Ureter (tissue), 1 donor: ENCODE data around the gene NOP53. TPM values are rescaled to one million over a fixed set of nuclear protein-coding genes. Genes with fewer than 3 reads are reported as not detected.
"Not testable (repeated sequence)": the region's sequence is repeated elsewhere in the genome, so short reads cannot be mapped to it uniquely, and the experiment has no call there.

Experiments
- DNase-seq: peaks from one replicate; pipeline ENCODE4 v3.0.0-alpha.2; 2020; ENCODE audit warnings: low spot score
- total RNA-seq: library from RNA; stranded (reverse); gene quantifications from one replicate; pipeline ENCODE4 v1.2.4, GENCODE V29; 2023
- donor health status: DM: yes; HTN: yes; CAD: no.

NOP53 gene
- 450 TPM for total RNA-seq

DNA sequence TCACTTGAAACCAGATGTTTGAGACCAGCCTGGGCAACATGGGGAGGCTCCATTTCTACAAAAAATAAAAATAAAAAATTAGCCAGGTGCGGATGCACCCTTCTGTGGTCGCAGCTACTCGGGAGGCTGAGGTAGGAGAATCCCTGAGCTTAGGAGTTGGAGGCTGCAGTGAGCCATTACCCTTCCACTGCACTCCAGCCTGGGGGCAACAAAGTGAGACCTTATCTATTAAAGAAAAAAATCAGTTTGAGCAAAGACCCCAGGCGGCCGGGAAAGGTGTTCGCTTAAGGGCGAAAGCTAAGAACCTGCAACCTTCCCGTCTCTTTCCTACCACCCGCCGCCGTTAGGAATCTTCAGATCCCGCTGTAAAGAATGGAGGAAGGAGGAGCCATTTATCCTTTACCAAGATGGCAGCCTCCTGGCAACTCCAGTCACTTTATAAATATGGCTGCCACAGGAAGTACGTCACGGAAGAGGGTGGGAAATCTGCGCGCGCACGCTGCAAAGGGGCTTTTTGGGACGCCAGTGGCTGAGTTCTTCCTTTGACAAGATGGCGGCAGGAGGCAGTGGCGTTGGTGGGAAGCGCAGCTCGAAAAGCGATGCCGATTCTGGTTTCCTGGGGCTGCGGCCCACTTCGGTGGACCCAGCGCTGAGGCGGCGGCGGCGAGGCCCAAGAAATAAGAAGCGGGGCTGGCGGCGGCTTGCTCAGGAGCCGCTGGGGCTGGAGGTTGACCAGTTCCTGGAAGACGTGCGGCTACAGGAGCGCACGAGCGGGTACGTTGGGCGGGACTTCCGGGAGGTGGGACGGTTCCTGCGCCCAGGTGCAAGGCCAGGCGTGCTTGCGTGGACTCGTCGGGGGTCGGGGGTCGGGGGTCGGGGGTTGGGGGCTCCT, at the start of gene NOP53:
NOP53 (plus strand) TSS at position 537 of the 892 bp plus-strand sequence; CDS start at position 551, 14 bp downstream.
- peak; percentile 99 for DNase-seq

DNA sequence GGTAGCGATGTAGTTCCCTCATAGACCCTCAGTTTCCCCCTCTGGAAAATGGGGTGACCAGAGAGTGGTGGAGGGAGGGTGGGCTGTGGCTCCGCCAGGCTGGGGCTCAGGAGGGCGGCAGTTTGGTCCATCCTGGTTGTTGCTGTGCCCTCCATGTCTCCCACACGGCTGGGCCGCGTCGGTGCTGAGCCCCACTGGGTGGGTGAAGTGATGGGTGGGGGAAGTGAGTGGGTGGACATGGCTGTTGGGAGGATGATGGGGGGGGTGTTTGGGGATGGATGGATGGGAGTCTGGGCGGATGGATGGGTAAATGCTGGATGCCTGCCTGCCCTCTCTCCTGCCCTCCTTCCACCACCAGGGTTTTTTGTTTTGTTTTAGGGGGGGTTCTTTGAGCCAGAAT, 48.7 kb upstream of the NOP53 start:
- no peak for DNase-seq

DNA sequence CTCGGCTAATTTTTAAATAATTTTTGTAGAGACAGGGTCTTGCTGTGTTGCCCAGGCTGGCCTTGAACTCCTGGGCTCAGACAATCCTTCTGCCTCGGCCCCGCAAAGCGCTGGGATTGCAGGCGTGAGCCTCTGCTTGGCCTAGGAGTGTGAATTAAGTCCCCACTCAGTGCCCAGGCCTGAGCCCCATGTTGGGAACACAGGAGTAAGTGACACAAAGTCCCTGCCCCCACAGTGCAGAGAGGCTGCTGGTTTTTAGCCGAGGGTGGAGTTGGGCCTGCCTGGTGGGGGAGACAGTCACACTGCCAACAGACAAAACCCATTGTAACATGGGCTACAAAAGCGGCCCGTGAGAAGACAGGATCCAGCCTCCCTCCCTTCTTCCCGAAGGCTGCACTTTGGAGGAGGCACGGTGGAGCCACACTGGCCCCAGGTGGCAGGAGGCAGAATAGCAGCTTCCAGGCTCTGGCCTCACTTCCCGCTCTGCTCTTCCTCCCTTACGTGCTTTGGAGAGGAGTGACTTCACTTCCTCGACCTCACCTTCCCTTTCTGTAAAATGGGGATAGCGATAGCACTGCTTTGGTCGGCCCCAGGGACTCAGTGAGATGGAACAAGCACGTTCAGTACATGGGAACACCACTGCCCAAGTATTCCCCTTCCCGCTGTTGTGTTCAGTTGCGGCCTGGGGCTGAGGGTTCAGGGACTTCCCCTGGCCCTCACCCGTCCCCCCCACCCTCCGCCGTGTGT, 47.3 kb upstream of the NOP53 start:
- peak; percentile 81 for DNase-seq

GRCh38 chr19:47698631-47699359, 46.6 kb upstream of the NOP53 start:
- no peak for DNase-seq

- DNase-seq, result no peak
These were observed 45.9 kb upstream of the NOP53 start for GRCh38 chr19:47699360-47699917.

- DNase-seq, result no peak
These were observed 44.2 kb upstream of the NOP53 start for GRCh38 chr19:47700934-47701716.

DNA sequence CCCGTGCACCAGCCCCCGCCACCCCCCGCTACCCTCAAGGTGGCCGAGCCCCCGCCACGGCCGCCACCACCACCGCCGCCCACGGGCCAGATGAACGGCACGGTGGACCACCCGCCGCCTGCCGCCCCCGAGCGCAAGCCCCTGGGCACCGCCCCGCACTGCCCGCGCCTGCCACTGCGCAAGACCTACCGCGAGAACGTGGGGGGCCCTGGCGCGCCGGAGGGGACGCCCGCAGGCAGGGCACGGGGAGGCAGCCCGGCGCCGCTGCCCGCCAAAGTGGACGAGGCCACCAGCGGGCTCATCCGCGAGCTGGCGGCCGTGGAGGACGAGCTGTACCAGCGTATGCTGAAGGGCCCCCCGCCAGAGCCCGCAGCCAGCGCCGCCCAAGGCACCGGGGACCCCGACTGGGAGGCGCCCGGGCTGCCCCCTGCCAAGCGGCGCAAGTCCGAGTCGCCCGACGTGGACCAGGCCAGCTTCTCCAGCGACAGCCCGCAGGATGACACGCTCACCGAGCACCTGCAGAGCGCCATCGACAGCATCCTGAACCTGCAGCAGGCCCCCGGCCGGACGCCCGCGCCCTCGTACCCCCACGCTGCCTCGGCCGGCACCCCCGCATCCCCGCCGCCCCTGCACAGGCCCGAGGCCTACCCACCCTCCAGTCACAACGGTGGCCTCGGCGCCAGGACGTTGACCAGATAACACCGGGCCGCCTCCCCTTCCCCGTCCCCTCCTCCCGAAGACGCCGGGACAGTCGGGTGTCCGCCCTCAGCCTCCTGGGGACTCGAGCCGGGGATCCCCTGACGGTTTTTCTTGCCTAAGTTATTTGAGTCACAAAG, 43.4 kb upstream of the NOP53 start:
- no peak for DNase-seq

DNA sequence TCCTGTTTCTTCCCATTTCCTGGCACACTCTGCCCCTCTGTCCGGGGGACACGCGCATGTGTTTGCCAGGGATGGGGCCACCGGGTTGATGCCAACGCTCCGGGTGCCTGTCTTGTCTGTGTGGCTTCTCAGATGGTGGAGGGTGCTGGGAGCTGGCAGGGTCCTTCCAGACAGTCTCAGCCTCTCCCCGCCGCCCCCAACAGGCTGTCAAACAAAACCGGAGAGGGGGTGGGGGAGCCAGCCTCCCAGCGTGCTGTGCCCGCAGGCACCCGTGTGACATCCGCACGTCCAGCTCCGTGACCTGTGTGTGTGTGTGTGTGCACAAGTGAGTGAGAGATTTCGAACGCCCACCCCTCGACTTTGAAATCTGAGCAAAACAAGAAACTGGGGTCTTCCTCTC, 42.7 kb upstream of the NOP53 start:
- no peak for DNase-seq

DNA sequence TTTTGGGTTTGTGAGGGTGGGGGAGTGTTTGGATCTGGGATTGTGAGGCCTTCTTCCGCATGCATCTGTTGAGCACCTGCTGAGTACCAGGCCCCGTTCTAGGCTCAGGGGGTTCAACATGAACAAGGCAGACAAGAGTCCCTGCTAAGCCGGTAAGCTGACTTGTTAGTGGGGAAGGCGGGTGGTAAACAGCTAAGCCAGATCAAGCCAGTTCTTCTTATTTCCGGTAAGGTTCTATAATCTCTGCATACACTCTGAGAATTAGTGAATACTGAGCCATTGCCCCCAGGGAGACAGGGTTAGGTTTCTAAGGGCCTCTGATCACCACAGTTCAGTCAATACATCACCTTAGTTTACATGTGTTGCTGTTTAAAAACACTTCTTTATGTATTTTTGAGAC, 42.0 kb upstream of the NOP53 start:
- no peak for DNase-seq

GRCh38 chr19:47704024-47704423, 41.3 kb upstream of the NOP53 start:
- no peak for DNase-seq

GRCh38 chr19:47704656-47705055, 40.7 kb upstream of the NOP53 start:
- DNase-seq, result no peak

GRCh38 chr19:47707135-47707925, 38.0 kb upstream of the NOP53 start:
- DNase-seq, result no peak

DNA sequence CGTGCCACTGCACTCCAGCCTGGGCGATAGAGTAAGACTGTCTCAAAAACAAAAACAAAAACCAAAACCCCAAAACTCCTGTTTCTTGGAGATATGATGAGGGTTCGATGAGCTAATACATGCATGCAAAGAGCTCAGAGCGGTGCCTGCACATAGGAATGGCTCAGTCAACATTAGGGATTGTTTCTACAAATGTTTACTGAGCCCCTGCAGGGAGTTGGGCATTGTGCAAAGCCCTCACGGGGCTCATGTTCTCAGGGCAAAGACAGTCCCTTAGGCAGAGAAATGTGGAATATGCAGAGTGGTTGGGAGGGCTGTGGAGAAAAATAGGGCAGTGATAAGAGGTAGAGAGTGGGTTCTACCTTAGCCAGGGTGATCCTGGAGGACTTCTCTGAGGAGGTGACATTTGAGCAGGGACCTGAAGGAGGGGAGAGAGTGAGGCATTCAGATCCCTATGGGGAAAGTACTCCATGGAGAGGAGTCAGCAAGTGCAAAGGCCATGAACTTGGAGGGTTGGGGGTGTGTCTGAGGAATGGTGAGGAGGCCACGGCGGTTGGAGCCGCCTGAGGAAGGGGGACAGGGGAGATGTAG, 33.6 kb upstream of the NOP53 start:
- no peak for DNase-seq

DNA sequence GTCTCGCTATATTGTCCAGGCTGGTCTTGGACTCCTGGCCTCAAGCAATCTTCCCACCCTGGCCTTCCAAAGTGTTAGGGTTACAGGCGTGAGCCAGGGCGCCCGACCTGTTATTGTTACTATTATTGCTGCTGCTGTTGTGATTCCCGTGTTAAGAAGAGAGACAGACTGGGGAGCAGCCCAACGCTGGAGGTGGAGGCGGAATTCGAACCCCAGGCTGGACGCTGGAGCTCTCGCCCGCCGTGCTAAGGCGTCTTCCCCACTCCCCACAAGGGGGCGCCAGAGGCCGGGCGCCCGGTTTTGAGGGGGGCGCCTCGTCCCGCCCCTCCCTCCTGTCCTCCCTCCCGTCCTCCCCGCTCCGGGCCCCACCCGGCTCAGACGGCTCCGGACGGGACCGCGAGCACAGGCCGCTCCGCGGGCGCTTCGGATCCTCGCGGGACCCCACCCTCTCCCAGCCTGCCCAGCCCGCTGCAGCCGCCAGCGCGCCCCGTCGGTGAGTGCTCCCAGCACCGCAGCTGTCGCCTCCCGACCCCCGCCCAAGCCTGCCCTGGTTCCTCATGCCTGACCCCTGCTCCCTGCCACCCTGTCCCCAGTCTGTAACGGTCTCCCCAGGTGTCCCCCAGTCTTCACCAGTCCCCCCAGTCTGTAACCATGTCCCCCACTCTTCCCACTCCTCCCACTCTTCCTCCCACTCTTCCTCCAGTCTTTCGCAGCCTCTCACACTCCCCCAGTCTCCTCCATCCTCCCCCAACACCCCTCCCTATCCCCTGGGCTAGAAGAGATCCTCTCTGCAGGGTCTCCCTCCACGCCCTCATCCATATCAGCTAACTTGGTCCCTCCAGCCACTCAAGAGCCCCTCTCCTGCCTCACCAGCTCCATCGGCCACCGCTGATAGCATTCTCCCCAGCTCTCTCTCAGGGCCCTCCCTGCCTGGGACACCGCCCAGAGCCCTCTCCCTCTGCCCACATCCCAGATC, 32.0 kb upstream of the NOP53 start, which contains the start of gene EHD2:
EHD2 (plus strand) TSS at position 377 of the 976 bp plus-strand sequence. CDS start 3,191 bp downstream, outside the sequence.
- peak; percentile 79 for DNase-seq

GRCh38 chr19:47714339-47714738, 31.0 kb upstream of the NOP53 start:
- no peak for DNase-seq

DNA sequence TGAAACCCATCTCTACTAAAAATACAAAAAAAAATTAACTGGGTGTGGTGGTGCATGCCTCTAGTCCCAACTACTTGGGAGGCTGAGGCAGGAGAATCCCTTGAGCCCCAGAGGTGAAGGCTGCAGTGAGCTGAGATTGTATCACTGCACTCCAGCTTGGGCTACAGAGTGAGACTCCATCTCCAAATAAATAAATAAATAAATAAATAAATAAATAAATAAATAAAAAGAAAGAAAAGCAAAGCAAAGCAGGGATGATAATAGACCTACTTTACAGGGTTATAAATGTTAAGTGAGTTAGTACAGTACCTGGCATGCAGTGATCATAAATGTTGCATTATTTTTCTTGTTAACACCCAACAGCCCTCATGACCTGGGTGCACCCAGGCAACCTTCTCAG, 30.5 kb upstream of the NOP53 start:
- DNase-seq, result not testable (repeated sequence)

GRCh38 chr19:47716270-47716937, 28.9 kb upstream of the NOP53 start:
- DNase-seq, result no peak
